OCI-LY7 (cell line): ENCODE data around the gene SMIM15. TPM values are rescaled to one million over a fixed set of nuclear protein-coding genes. Genes with fewer than 3 reads are reported as not detected.

Experiments used
- BruUV-seq: library from RNA; stranded (reverse); fragments of 400-500 nt; replicated peaks from 2 replicates; lab custom pipeline; 2021; lab: Mats Ljungman, UMichigan
- CTCF ChIA-PET: fragments of 300-600 bp; sonication (Branson Sonifier 250); formaldehyde crosslinking; loops from one replicate; lab custom pipeline; 2022; ENCODE audit warnings: antibody characterized with exemption; ENCODE audit not compliant: unreplicated experiment; lab: Charles Lee
- POLR2A ChIA-PET: fragments of 300-600 bp; sonication (Branson Sonifier 250); formaldehyde crosslinking; loops from one replicate; lab custom pipeline; 2022; ENCODE audit warnings: antibody characterized with exemption; lab: Charles Lee
- DNase-seq: peaks from one replicate; pipeline ENCODE4 v3.0.0-alpha.2; 2015; ENCODE audit warnings: low spot score
- H2AFZ ChIP-seq: fragments of 200-600 bp; sonication (generic), shearing (Covaris generic); 2 replicates; pipeline ENCODE4 v1.6.1; 2014; ENCODE audit warnings: mild to moderate bottlenecking, antibody characterized with exemption, low read length, moderate library complexity
- H3K27ac ChIP-seq: fragments of 200-600 bp; sonication (generic); 2 replicates; pipeline ENCODE4 v1.5.1; 2014; ENCODE audit warnings: mixed run types, low read depth, mild to moderate bottlenecking, moderate library complexity, low read length, inconsistent platforms; ENCODE audit not compliant: poor library complexity, severe bottlenecking
- H3K36me3 ChIP-seq: fragments of 200-600 bp; sonication (generic); 2 replicates; pipeline ENCODE4 v1.6.1; 2014; ENCODE audit warnings: mild to moderate bottlenecking, antibody characterized with exemption, low read length, moderate library complexity, mixed read lengths; ENCODE audit not compliant: insufficient read depth
- H3K4me1 ChIP-seq: fragments of 200-600 bp; sonication (generic); 2 replicates; pipeline ENCODE4 v1.5.1; 2014; ENCODE audit warnings: mild to moderate bottlenecking, low read length; ENCODE audit not compliant: insufficient read depth, poor library complexity, severe bottlenecking
- H3K4me2 ChIP-seq: fragments of 200-600 bp; sonication (generic); 2 replicates; pipeline ENCODE4 v1.6.1; 2014; ENCODE audit warnings: mild to moderate bottlenecking, low read length
- H3K4me3 ChIP-seq: fragments of 200-600 bp; sonication (generic); 2 replicates; pipeline ENCODE4 v1.5.1; 2014; ENCODE audit warnings: mild to moderate bottlenecking, low read depth, low read length; ENCODE audit not compliant: poor library complexity, severe bottlenecking
- H3K79me2 ChIP-seq: fragments of 200-600 bp; sonication (generic); 2 replicates; pipeline ENCODE4 v1.6.1; 2016; ENCODE audit warnings: low read depth, mild to moderate bottlenecking, low read length, moderate library complexity, mixed read lengths; ENCODE audit not compliant: insufficient read depth
- H3K9me2 ChIP-seq: fragments of 200-600 bp; sonication (generic); 2 replicates; pipeline ENCODE4 v1.6.1; 2016; ENCODE audit warnings: mild to moderate bottlenecking, low read length, mixed read lengths; ENCODE audit not compliant: insufficient read depth
- H3K9me3 ChIP-seq: fragments of 200-600 bp; sonication (generic); 2 replicates; pipeline ENCODE4 v1.6.1; 2014; ENCODE audit warnings: mild to moderate bottlenecking, mixed run types, low read length, mixed read lengths
- H4K20me1 ChIP-seq: fragments of 200-600 bp; sonication (generic); 2 replicates; pipeline ENCODE4 v1.6.1; 2014; ENCODE audit warnings: mild to moderate bottlenecking, antibody characterized with exemption, low read length, moderate library complexity, mixed read lengths; ENCODE audit not compliant: insufficient read depth
- EZH2phosphoT487 ChIP-seq: fragments of 200-600 bp; sonication (generic); IDR thresholded peaks from 2 replicates; pipeline ENCODE4 v1.6.1; 2018; ENCODE audit warnings: low read depth, borderline replicate concordance, mild to moderate bottlenecking, mixed run types, antibody characterized with exemption, low read length, moderate library complexity, mixed read lengths
- intact Hi-C: fragments of 100-400 bp; cut with micrococcal nuclease; formaldehyde crosslinking; loops from one replicate; pipeline ENCODE4 v1.10.0; 2022; ENCODE audit not compliant: unreplicated experiment
- total RNA-seq, 2 experiments: library from RNA; depleted of rRNA in 1 of 2; stranded (reverse); fragments of >200 nt in 1 of 2; shearing (Covaris generic) in 1 of 2; gene quantifications; 2 replicates each; pipeline ENCODE4 v1.2.3, GENCODE V29; 2014 to 2022
- TF ChIP-seq, protein P1 (sequence below): fragments of 200-600 bp; sonication (generic); conservative IDR thresholded peaks from 2 replicates; pipeline ENCODE4 v1.5.1; 2014; ENCODE audit warnings: mild to moderate bottlenecking, antibody characterized with exemption, low read length, moderate library complexity, mixed read lengths

SMIM15 gene
- total RNA-seq, 2 experiments from 2014 or later: 39.4 to 47.9 TPM

DNA sequence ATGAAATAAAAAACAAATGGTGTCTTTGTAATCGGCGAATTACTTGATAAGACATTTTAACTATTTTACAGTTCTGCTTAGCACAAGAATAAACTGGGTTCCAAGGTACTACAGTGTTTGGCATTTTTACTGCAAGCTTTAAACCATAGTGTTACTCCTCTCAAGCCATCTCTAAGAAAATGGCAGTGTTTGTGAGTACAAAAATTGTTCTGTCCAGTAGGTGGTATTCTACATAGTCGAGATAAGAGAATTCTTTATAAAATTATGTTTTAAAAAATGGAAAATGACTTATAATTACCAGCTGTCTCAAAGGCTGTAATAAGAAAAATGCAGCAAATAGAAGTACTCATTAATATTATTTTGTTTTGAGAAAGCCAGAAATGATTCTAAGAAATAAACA is 3.2 kb downstream of the SMIM15 start:
- Histone ChIP-seq H3K4me2 (no peak overlapping the region), H3K9me2 (no peaks in the 10 kb centered on the region), H3K79me2 (peaks cover 46% of the 10 kb centered on the region), H4K20me1 (no peaks in the 10 kb centered on the region), H3K4me1 (peaks cover 21% of the 10 kb centered on the region), H2AFZ (no peak overlapping the region), H3K4me3 (no peak overlapping the region), H3K36me3 (peaks cover 59% of the 10 kb centered on the region), H3K9me3 (no peaks in the 10 kb centered on the region), H3K27ac (no peak overlapping the region)
- TF ChIP-seq, protein P1, sequence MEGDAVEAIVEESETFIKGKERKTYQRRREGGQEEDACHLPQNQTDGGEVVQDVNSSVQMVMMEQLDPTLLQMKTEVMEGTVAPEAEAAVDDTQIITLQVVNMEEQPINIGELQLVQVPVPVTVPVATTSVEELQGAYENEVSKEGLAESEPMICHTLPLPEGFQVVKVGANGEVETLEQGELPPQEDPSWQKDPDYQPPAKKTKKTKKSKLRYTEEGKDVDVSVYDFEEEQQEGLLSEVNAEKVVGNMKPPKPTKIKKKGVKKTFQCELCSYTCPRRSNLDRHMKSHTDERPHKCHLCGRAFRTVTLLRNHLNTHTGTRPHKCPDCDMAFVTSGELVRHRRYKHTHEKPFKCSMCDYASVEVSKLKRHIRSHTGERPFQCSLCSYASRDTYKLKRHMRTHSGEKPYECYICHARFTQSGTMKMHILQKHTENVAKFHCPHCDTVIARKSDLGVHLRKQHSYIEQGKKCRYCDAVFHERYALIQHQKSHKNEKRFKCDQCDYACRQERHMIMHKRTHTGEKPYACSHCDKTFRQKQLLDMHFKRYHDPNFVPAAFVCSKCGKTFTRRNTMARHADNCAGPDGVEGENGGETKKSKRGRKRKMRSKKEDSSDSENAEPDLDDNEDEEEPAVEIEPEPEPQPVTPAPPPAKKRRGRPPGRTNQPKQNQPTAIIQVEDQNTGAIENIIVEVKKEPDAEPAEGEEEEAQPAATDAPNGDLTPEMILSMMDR: 0 out of 2 replicates have a peak, but pooled peaks have one; percentile 11
- no peak for TF ChIP-seq EZH2phosphoT487
- intact Hi-C loops: no loop called here
- CTCF ChIA-PET: no interaction called here
- no TSS peak for BruUV-seq
- POLR2A ChIA-PET: interaction anchor here (0.7 to 1.5 kb wide), 5 partner anchors 14 to 222 kb away, joined by 3 to 5 read pairs (median 4); partner anchors contain the start of gene ERCC8
- no peak for DNase-seq

DNA sequence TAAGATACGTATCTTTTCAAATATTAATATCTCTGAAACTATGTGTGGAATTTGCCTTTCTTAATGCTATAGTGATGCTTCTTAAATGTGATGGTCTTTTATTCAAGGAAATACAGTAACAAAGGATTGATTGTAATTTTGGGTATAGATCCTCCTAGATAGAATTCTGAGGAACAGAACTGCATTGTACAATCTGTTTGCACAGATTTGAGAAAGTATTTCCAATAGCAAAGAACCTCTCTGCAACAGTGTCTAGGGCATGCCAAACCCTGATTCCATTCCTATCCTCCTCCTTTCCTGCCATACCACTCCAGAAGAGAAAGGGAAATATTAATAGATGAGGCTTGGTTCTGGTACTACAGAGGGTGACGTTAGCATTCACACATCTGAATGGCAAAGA is 10.4 kb downstream of the SMIM15 start:
- Histone ChIP-seq H3K9me2 (no peaks in the 10 kb centered on the region), H3K27ac (no peak overlapping the region), H2AFZ (no peak overlapping the region), H3K9me3 (no peaks in the 10 kb centered on the region), H4K20me1 (no peaks in the 10 kb centered on the region), H3K4me3 (no peak overlapping the region), H3K4me2 (no peak overlapping the region), H3K79me2 (no peaks in the 10 kb centered on the region), H3K4me1 (no peaks in the 10 kb centered on the region), H3K36me3 (peaks cover 17% of the 10 kb centered on the region)
- POLR2A ChIA-PET: interaction anchor here (0.7 kb wide), 2 partner anchors 473 to 1986 kb away, joined by 3 read pairs; no protein-coding TSS in a partner anchor
- CTCF ChIA-PET: no interaction called here
- intact Hi-C loops: no loop called here
- DNase-seq: no peak
- TF ChIP-seq EZH2phosphoT487: no peak
- TF ChIP-seq, protein P1: no peak
- BruUV-seq: no TSS peak

DNA sequence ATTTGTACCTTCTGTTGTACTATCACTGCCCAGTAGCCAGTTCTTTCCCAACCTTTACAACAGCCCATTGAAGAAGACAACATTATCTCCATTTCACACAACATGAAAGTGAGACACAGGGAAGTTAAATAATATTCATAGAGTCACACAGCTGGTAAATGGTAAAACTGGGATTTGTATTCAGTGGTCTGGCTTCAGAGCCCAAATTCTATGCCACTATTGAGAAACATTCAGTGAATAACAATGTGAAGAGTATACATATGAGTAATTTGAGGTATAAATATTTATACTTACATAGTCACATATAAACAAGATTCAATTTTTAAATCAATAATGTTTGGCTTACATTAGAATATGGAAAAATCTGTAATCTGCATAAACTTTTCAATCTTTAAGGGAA is 13.8 kb downstream of the SMIM15 start:
- Histone ChIP-seq H4K20me1 (no peaks in the 10 kb centered on the region), H3K4me3 (no peak overlapping the region), H3K4me1 (no peaks in the 10 kb centered on the region), H2AFZ (no peak overlapping the region), H3K4me2 (no peak overlapping the region), H3K36me3 (no peaks in the 10 kb centered on the region), H3K27ac (no peak overlapping the region), H3K9me3 (no peaks in the 10 kb centered on the region), H3K9me2 (no peaks in the 10 kb centered on the region), H3K79me2 (no peaks in the 10 kb centered on the region)
- intact Hi-C loops: no loop called here
- POLR2A ChIA-PET: interaction anchor here (0.6 kb wide), 1 partner anchor 27 kb away, joined by 3 read pairs; no protein-coding TSS in a partner anchor
- no peak for DNase-seq
- CTCF ChIA-PET: no interaction called here
- TF ChIP-seq, protein P1: no peak
- TF ChIP-seq EZH2phosphoT487: no peak
- no TSS peak for BruUV-seq
